Measurements from ENCODE around the gene KPNA1. TPM values are rescaled to one million over a fixed set of nuclear protein-coding genes. Genes with fewer than 3 reads are reported as not detected.

The KPNA1 gene
- 67.5 and 70.5 TPM in 2 replicates for total RNA-seq

DNA sequence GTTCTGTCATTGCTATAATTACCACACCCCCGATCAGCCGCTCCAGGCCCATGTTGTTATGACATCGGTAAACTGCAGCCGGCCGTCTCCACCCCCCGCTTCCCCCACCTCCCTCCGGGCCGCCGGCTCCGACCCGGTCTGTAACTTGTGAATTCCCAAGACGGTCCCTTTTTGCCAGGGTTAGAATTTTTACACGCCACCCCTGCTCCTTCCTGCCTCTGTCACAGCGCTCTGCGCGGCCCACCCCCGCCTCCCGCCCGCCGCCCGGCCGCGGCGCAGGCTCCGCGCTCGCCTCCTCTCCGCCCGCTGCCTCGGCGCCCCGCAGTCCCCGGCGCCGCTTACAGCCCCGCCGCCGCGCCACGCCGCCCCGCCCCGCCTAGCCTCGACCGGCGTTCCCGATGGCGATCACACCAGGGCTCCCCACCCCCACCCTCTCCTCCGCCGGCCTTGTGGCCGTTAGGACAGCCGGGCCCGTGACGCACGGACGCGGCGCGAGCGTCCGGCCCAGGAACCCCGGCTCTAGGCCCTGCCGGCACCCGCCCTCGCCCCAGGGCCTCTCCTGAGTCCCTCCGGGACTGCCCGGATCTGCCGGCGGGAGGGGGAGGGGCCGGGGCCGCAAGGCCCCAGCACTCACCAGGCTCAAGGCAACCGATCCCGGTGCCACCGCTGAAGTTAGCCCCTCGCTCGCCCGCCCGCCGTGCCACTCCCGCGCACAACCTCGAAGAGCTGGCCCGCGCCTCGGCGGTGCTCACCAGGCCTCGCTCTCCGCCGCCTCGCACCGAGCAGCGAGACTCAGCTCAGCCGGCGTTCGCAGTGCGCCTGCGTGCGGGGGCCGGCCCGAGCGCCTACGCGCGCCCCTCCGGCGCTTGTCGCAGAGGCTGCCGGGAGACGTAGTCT lies at the start of gene KPNA1:
Gene KPNA1, minus strand, starts transcription at position 817 of the 897 bp plus-strand sequence. CDS start 18,374 bp downstream, outside the sequence.
- peak; percentile 87 for DNase-seq (ENCODE audit: low spot score)
- Mint-ChIP-seq H3K36me3 (ENCODE audit: low read depth) (peaks cover 24% of the 10 kb centered on the region), H3K4me3 (ENCODE audit: low read depth) (peak within 1 kb of the TSS; percentile 87), H3K9me3 (no peaks in the 10 kb centered on the region), H3K27ac (peak within 1 kb of the TSS; percentile 90), H3K4me1 (ENCODE audit: low read depth) (peaks cover 28% of the 10 kb centered on the region), H3K27me3 (ENCODE audit: low read depth) (peaks cover 5% of the 10 kb centered on the region)
- intact Hi-C loops (cut with micrococcal nuclease): loop anchor here (1.0 to 10.0 kb wide), 5 partner anchors 20 to 770 kb away; partner anchors contain the start of genes GOLGB1 and WDR5B

DNA sequence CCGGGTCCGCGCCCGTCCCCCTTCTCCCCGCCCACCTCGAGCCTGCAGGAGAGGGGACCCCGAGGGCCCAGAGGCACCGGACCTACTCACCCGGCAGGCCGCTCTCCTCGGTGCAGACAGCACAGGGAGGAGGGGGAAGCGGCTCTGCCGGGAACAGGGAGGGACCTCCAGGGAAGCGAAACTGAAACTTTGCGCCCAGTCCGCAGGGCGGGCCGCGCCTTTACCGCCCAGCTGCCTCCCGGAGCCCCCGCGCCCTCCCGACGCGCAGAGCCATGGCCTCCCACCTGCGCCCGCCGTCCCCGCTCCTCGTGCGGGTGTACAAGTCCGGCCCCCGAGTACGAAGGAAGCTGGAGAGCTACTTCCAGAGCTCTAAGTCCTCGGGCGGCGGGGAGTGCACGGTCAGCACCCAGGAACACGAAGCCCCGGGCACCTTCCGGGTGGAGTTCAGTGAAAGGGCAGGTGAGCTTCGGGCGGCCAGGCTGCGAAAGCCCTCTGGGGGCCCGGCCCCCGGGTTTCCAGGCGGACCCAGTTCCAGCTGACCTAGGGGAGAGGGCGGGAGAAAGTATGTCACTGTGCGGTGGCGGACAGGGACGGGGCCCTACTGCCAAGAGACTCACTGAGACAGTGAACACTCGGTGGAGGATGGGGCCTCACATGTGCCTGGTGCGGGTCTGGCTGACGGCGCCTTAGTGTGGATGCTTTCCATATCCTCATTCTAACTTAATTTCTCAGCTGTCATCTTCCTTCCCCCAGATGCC lies 49.6 kb upstream of the KPNA1 start, which contains the start of the genes DTX3L and PARP9:
Gene DTX3L, plus strand, starts transcription at position 184 of the 758 bp plus-strand sequence. Its CDS starts 89 bp downstream, at position 273.
Gene PARP9, minus strand, starts transcription at position 146 of the 758 bp plus-strand sequence. CDS start 4,680 bp downstream, outside the sequence.
- peak; percentile 84 for DNase-seq (ENCODE audit: low spot score)
- Mint-ChIP-seq H3K9me3 (no peaks in the 10 kb centered on the region), H3K4me1 (ENCODE audit: low read depth) (peaks cover 65% of the 10 kb centered on the region), H3K4me3 (ENCODE audit: low read depth) (peak within 1 kb of the TSS; percentile 97), H3K27ac (peak within 1 kb of the TSS; percentile 95), H3K36me3 (ENCODE audit: low read depth) (peaks cover 64% of the 10 kb centered on the region), H3K27me3 (ENCODE audit: low read depth) (no peaks in the 10 kb centered on the region)
- intact Hi-C loops (cut with micrococcal nuclease): loop anchor here (1.0 to 10.0 kb wide), 4 partner anchors 12 to 230 kb away; partner anchors contain the start of genes HSPBAP1 and SLC49A4

DNA sequence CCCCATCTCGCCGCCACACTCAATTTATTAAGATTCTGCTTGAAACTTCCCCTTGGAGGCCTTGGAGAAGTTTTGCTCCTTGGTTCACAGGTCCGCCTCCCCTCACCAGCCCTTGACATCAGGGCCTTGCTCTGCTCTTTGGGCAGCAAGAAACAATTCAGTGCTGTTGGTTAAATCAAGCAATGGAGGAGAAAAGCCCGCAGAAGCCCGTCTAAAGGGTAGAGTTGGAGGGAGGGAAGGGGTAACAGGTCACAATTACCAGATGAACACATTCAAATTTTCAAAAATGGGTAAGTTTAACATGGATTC lies 48.9 kb upstream of the KPNA1 start:
- Mint-ChIP-seq H3K36me3 (ENCODE audit: low read depth) (peaks cover 64% of the 10 kb centered on the region), H3K27ac (peak overlapping the region; percentile 95), H3K9me3 (no peaks in the 10 kb centered on the region), H3K4me1 (ENCODE audit: low read depth) (peaks cover 58% of the 10 kb centered on the region), H3K4me3 (ENCODE audit: low read depth) (peak overlapping the region; percentile 97), H3K27me3 (ENCODE audit: low read depth) (no peaks in the 10 kb centered on the region)
- intact Hi-C loops (cut with micrococcal nuclease): loop anchor here (1.0 to 10.0 kb wide), 4 partner anchors 13 to 231 kb away; partner anchors contain the start of genes HSPBAP1 and SLC49A4
- no peak for DNase-seq (ENCODE audit: low spot score)

DNA sequence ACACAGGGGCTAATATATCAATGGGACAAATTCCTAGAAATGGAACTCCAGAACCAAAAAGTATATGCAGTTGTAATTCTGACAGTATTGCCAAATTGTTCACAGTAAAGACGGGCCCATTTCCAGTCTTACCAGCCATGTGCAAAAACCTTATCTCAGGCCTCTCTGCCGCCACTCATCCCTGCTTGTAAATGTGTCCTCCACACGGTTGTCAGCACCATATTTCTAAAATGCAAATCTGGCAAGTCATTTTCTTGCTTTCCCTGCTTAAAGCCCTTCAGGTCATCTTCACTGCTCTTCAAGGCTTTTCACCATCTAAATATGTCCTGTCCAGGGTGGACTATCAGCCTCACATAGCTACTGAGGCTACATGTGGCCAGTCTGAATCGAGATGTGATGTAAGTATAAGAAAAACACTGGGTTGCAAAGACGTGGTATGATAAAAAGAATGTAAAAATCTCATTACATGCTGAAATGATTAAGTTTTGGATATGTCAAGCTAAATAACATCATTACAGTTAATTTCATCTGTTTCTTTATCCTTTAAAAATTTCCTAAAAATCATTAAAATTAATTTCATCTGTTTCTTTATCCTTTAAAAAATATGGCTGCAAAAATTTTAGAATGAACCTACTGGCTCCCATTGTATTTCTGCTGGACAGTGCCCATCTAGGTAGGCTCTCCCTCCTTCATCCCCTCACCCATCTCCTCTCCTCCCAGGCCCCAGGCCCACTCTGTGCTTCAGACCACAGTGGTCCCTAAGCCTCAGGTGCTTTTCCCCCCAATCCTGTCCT lies 48.4 kb upstream of the KPNA1 start:
- Mint-ChIP-seq H3K9me3 (no peaks in the 10 kb centered on the region), H3K27me3 (ENCODE audit: low read depth) (no peaks in the 10 kb centered on the region), H3K4me1 (ENCODE audit: low read depth) (peaks cover 54% of the 10 kb centered on the region), H3K27ac (peak overlapping the region; percentile 95), H3K36me3 (ENCODE audit: low read depth) (peaks cover 61% of the 10 kb centered on the region), H3K4me3 (ENCODE audit: low read depth) (peak overlapping the region; percentile 97)
- intact Hi-C loops (cut with micrococcal nuclease): loop anchor here (5.0 to 10.0 kb wide), 2 partner anchors 171 to 232 kb away; partner anchors contain the start of genes HSPBAP1 and SLC49A4
- DNase-seq (ENCODE audit: low spot score): no peak

DNA sequence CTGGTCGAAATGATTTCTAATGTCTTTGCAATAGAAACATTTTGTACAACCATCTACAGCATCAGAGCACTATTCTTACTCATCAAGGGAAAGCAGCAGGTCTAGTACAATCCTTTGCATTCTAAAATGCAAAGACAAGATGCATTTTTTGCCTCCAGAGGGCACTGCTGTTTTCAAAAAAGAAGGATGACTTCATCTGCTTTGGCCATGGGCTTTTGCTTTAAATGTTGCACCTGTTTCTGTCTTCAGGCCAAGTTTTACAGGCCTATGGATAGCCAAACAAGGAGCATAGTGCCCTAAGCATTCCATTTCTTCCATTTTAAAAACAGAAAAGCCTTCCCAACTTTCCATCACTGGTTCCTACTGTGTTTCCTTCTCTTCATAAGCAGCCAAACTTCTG lies 45.9 kb upstream of the KPNA1 start:
- Mint-ChIP-seq H3K4me3 (ENCODE audit: low read depth) (no peak overlapping the region), H3K27me3 (ENCODE audit: low read depth) (no peaks in the 10 kb centered on the region), H3K9me3 (no peaks in the 10 kb centered on the region), H3K36me3 (ENCODE audit: low read depth) (peaks cover 59% of the 10 kb centered on the region), H3K4me1 (ENCODE audit: low read depth) (peaks cover 37% of the 10 kb centered on the region), H3K27ac (peak overlapping the region; percentile 64)
- DNase-seq (ENCODE audit: low spot score): peak; percentile 46
- intact Hi-C loops (cut with micrococcal nuclease): loop anchor here (1.0 to 10.0 kb wide), 4 partner anchors 50 to 234 kb away; partner anchors contain the start of genes HSPBAP1 and SLC49A4

DNA sequence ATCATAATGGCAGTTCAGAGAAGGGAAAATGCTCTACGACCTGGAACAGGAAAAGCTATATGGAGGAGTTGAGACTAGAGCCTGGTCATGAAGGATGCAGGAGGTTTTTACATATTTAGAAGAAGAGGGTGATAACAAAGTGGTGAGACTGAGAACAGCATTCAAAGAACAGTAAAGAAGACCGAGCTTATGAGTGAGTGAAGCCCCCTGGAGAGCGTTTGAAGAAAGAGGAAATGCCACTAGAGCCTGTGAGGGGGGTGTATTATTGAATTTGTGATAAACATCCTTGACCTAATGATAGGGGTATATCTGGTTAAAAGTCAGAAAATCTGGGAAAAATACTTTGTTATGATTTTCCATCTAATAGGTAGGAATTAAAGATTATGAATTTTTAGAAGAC lies 45.2 kb upstream of the KPNA1 start:
- intact Hi-C loops (cut with micrococcal nuclease): loop anchor here (1.0 to 10.0 kb wide), 4 partner anchors 51 to 235 kb away; partner anchors contain the start of genes HSPBAP1 and SLC49A4
- Mint-ChIP-seq H3K9me3 (no peaks in the 10 kb centered on the region), H3K27ac (peak overlapping the region; percentile 36), H3K27me3 (ENCODE audit: low read depth) (no peaks in the 10 kb centered on the region), H3K36me3 (ENCODE audit: low read depth) (peaks cover 62% of the 10 kb centered on the region), H3K4me3 (ENCODE audit: low read depth) (no peak overlapping the region), H3K4me1 (ENCODE audit: low read depth) (peaks cover 34% of the 10 kb centered on the region)
- DNase-seq (ENCODE audit: low spot score): no peak

DNA sequence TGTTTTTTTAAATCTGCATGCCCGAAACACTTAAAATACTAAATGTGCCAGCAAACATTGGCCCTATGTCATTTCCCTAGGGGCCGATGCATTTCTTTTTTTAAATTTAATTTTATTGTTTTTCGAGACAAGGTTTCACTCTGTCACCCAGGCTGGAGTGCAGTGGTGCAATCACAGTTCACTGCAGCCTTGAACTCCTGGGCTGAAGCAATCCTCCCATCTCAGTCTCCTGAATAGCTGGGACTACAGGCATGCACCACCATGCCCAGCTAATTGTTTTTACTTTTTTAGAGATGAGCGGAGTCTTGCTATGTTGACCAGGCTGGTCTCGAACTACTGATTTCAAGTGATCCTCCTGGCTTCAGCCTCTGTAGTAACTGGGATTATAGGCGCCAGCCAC lies 43.9 kb upstream of the KPNA1 start:
- no peak for DNase-seq (ENCODE audit: low spot score)
- no peak overlapping the region for H3K4me3 Mint-ChIP-seq (ENCODE audit: low read depth)
- peaks cover 32% of the 10 kb centered on the region for H3K4me1 Mint-ChIP-seq (ENCODE audit: low read depth)
- H3K36me3 Mint-ChIP-seq (ENCODE audit: low read depth): peaks cover 66% of the 10 kb centered on the region
- intact Hi-C loops (cut with micrococcal nuclease): no loop called here
- no peaks in the 10 kb centered on the region for H3K9me3 Mint-ChIP-seq
- no peak overlapping the region for H3K27ac Mint-ChIP-seq
- no peaks in the 10 kb centered on the region for H3K27me3 Mint-ChIP-seq (ENCODE audit: low read depth)

DNA sequence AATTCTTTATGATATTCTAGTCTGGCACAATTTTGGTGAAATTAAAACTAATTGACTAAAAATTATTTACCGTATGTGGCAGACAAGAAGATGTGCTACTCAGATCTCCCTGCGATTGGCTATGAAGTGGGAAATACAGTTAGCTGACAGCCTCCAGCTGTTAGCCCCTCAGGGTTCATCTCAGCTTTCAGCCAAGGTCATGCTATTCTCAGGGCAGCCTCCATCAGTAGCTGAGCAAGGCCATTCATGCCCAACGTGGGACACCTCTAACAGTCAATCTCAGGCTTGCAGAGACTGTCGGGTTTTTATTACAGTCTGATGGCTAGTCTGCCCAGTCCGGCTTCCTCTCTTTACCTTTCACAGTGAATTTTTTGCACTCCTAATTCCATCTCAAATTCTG lies 42.6 kb upstream of the KPNA1 start:
- Mint-ChIP-seq H3K9me3 (no peaks in the 10 kb centered on the region), H3K27ac (no peak overlapping the region), H3K27me3 (ENCODE audit: low read depth) (no peaks in the 10 kb centered on the region), H3K36me3 (ENCODE audit: low read depth) (peaks cover 74% of the 10 kb centered on the region), H3K4me3 (ENCODE audit: low read depth) (no peak overlapping the region), H3K4me1 (ENCODE audit: low read depth) (peaks cover 26% of the 10 kb centered on the region)
- no peak for DNase-seq (ENCODE audit: low spot score)
- intact Hi-C loops (cut with micrococcal nuclease): no loop called here

DNA sequence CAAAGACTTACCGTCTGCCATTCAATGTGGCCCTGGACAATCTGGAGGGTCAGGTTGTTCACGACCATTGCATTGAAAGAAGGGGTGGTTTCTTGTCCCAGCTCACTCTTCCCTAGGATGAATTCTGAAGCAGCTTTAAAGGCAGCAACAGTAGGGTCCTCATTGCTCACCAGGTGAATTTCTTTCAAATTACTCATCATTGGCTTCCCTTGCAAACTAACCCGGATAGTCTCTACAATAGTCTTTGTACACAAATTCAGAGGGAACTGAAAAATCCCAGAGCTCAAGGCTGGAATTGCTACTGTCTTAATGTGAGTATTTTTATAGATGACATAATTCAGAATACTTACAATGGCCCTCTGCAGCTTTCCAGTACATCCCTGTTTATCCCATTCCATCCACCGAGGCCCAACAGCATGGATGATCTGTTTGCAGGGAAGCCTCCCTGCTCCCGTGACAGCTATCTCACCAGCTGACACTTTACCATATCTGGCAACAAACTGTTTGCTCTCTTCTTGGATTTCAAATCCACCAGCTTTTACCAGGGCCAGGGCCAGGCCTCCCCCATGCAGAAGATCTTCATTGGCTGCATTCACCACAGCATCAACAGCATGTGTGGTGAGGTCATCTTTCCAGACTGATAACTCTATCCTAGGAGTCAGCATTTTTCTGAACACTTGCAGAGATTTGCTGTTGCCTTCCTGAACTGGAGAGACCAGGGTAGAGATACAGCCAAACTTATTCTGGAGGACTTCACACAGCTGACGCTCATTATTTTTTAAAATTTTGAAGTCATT lies 40.7 kb upstream of the KPNA1 start:
- intact Hi-C loops (cut with micrococcal nuclease): no loop called here
- Mint-ChIP-seq H3K9me3 (no peaks in the 10 kb centered on the region), H3K4me3 (ENCODE audit: low read depth) (no peak overlapping the region), H3K4me1 (ENCODE audit: low read depth) (peaks cover 15% of the 10 kb centered on the region), H3K27me3 (ENCODE audit: low read depth) (no peaks in the 10 kb centered on the region), H3K36me3 (ENCODE audit: low read depth) (peaks cover 85% of the 10 kb centered on the region), H3K27ac (no peak overlapping the region)
- DNase-seq (ENCODE audit: low spot score): no peak

DNA sequence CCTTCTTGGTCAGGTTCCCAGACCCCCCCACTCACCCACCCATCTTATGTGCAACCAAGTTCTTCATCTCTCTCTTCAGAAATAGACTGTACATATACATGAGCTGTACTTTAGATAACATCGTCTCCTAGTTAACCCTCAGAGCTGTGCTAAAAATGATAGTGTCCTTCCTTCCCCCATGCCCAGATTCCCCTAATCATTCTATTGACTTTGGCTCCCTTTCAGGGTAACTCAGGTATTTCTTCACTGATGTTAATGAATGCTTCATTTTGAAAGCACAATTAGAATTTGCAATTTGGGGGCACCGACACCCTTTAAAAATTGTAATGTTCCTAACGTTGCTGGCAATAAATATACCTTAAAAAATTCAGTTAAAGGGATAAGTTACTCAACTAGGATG lies 38.4 kb upstream of the KPNA1 start:
- no peak for DNase-seq (ENCODE audit: low spot score)
- Mint-ChIP-seq H3K27ac (no peak overlapping the region), H3K36me3 (ENCODE audit: low read depth) (peaks cover 93% of the 10 kb centered on the region), H3K4me1 (ENCODE audit: low read depth) (peaks cover 11% of the 10 kb centered on the region), H3K4me3 (ENCODE audit: low read depth) (no peak overlapping the region), H3K27me3 (ENCODE audit: low read depth) (no peaks in the 10 kb centered on the region), H3K9me3 (no peaks in the 10 kb centered on the region)
- intact Hi-C loops (cut with micrococcal nuclease): no loop called here

DNA sequence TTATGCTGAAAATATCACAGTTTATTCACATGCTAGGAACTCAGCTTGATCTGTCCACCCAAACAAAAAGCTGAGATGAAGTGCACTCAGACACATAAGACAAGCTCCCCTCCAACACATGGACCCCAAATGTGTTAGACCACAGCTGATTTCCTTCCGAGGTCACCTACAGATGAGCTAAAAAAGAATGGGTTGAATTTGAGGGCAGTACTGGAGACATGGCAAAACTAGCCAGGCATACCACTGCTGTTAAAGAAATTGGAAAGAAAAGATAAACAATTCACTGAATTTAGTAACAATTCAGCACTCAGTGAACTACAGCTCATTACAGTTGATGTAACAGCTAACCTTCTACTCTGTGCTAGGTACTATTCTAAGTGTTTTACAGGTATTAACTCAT lies 33.9 kb upstream of the KPNA1 start:
- Mint-ChIP-seq H3K4me3 (ENCODE audit: low read depth) (no peak overlapping the region), H3K4me1 (ENCODE audit: low read depth) (peaks cover 5% of the 10 kb centered on the region), H3K36me3 (ENCODE audit: low read depth) (peaks cover 92% of the 10 kb centered on the region), H3K9me3 (no peaks in the 10 kb centered on the region), H3K27ac (no peak overlapping the region), H3K27me3 (ENCODE audit: low read depth) (no peaks in the 10 kb centered on the region)
- intact Hi-C loops (cut with micrococcal nuclease): no loop called here
- no peak for DNase-seq (ENCODE audit: low spot score)
